K562 (cell line): ENCODE measurements around the gene SRCIN1. TPM values are rescaled to one million over a fixed set of nuclear protein-coding genes. Genes with fewer than 3 reads are reported as not detected.

ENCODE experiments used
- BCOR ChIP-seq: fragments of 450-650 bp; IDR thresholded peaks from 2 replicates; pipeline ENCODE4 v1.6.1; 2016
- CHD2 ChIP-seq: IDR thresholded peaks from 2 replicates; pipeline ENCODE4 v1.6.1; 2011; ENCODE audit warnings: low read depth, low read length
- ESRRA ChIP-seq: fragments of 450-650 bp; IDR thresholded peaks from 2 replicates; pipeline ENCODE4 v1.6.1; 2014; ENCODE audit warnings: low read depth, mild to moderate bottlenecking, moderate library complexity, borderline replicate concordance
- FOSL1 ChIP-seq: fragments of 200-800 bp; sonication (Bioruptor generic); conservative IDR thresholded peaks from 2 replicates; pipeline ENCODE4 v1.6.1; 2016; ENCODE audit warnings: missing genetic modification characterization, missing compliant biosample characterization
- GATAD2A ChIP-seq: fragments of 450-650 bp; IDR thresholded peaks from 2 replicates; pipeline ENCODE4 v1.6.1; 2017
- HCFC1 ChIP-seq: IDR thresholded peaks from 2 replicates; pipeline ENCODE4 v1.6.1; 2012; ENCODE audit warnings: low read depth, low read length, improper control_type of control experiment
- HSF4 ChIP-seq: fragments of 250-450 bp; sonication (Bioruptor Pico); IDR thresholded peaks from 2 replicates; pipeline ENCODE4 v2.1.2; 2022; ENCODE audit warnings: mild to moderate bottlenecking, moderate library complexity, borderline replicate concordance
- JUND ChIP-seq, 2 experiments: IDR thresholded peaks; 2 replicates in 1 of 2; 3 replicates in 1 of 2; pipeline ENCODE4 v1.6.1; 2011; ENCODE audit warnings: borderline replicate concordance in 2 of 2, low read depth in 2 of 2, low read length in 2 of 2, improper control_type of control experiment in 1 of 2, missing biosample characterization in 1 of 2, missing genetic modification characterization in 1 of 2, missing genetic modification reagents in 1 of 2
- MBD2 ChIP-seq: sonication (generic); IDR thresholded peaks from 2 replicates; pipeline ENCODE4 v1.6.1; 2016; ENCODE audit warnings: low read depth, borderline replicate concordance
- NEUROD1 ChIP-seq: fragments of 150-350 bp; IDR thresholded peaks from 2 replicates; pipeline ENCODE4 v1.6.1; 2014; ENCODE audit warnings: borderline replicate concordance, low read length, low read depth; ENCODE audit not compliant: partially characterized antibody
- NFIC ChIP-seq: fragments of 450-650 bp; IDR thresholded peaks from 2 replicates; pipeline ENCODE4 v1.6.1; 2017; ENCODE audit warnings: mild to moderate bottlenecking, inconsistent platforms
- RAD21 ChIP-seq, 2 experiments: fragments of 250-450 bp in 1 of 2; fragments of 450-650 bp in 1 of 2; sonication (Bioruptor Pico) in 1 of 2; formaldehyde crosslinking in 1 of 2; IDR thresholded peaks in 1 of 2; conservative IDR thresholded peaks in 1 of 2; 2 replicates each; pipeline versions ENCODE4 v1.4.0 to v1.8.0; 2020 to 2022; ENCODE audit warnings: mild to moderate bottlenecking in 2 of 2, moderate library complexity in 1 of 2
- SAFB2 ChIP-seq: fragments of 200-400 bp; formaldehyde crosslinking; IDR thresholded peaks from 2 replicates; pipeline ENCODE4 v1.6.1; 2018; ENCODE audit warnings: borderline replicate concordance, low read length, low read depth, moderate library complexity; ENCODE audit not compliant: severe bottlenecking
- STAT5A ChIP-seq: IDR thresholded peaks from 2 replicates; pipeline ENCODE4 v1.6.1; 2012; ENCODE audit warnings: low read length, inconsistent platforms, borderline replicate concordance
- SUPT5H ChIP-seq: fragments of 450-650 bp; IDR thresholded peaks from 2 replicates; pipeline ENCODE4 v1.6.1; 2016
- ZNF263 ChIP-seq: sonication (generic); formaldehyde crosslinking; IDR thresholded peaks from 2 replicates; pipeline ENCODE4 v1.8.0; 2022; ENCODE audit warnings: mild to moderate bottlenecking, missing genetic modification reagents, borderline replicate concordance
- ZNF3 ChIP-seq: fragments of 250-450 bp; sonication (Bioruptor Pico); IDR thresholded peaks from 2 replicates; pipeline ENCODE4 v1.5.0; 2021; ENCODE audit warnings: mild to moderate bottlenecking, moderate library complexity
- ZNF324 ChIP-seq: fragments of 250-450 bp; sonication (Bioruptor Pico); IDR thresholded peaks from 2 replicates; pipeline ENCODE4 v1.4.0; 2020; ENCODE audit warnings: mild to moderate bottlenecking
- ZNF699 ChIP-seq: fragments of 250-450 bp; sonication (Bioruptor Pico); IDR thresholded peaks from 2 replicates; pipeline ENCODE4 v1.8.0; 2021; ENCODE audit warnings: mild to moderate bottlenecking, moderate library complexity; ENCODE audit not compliant: insufficient replicate concordance
- polyA plus RNA-seq, 8 experiments: library from polyadenylated mRNA; depleted of rRNA in 4 of 8; stranded (reverse) in 5 of 8; unstranded in 3 of 8; fragments of >200 nt; fragmentation: Nextera tagmentation in 2 of 8; fragmentation: Illumina TruSeq in 1 of 8; extraction: Ambion mirVana in 2 of 8; extraction: Trizol in 1 of 8; gene quantifications; 2 replicates each; pipeline versions ENCODE4 v1.2.1 to v1.2.3, GENCODE V29; 2011 to 2014; ENCODE audit warnings: inconsistent platforms in 1 of 8, missing spikeins in 1 of 8
- total RNA-seq, 7 experiments: library from RNA; depleted of rRNA in 6 of 7; stranded (reverse); fragments of >200 nt in 6 of 7; fragmentation: Illumina TruSeq in 2 of 7; extraction: Trizol in 2 of 7; gene quantifications; 2 replicates each; pipeline versions ENCODE4 v1.2.1 to v1.2.3, GENCODE V29; 2011 to 2021; ENCODE audit warnings: low replicate concordance in 1 of 7
- TF ChIP-seq, protein P1 (sequence below): fragments of 250-450 bp; sonication (Bioruptor Pico); IDR thresholded peaks from 2 replicates; pipeline ENCODE4 v1.8.0; 2022; ENCODE audit warnings: inconsistent platforms
- TF ChIP-seq, protein P2 (sequence below): sonication (generic); formaldehyde crosslinking; IDR thresholded peaks from 2 replicates; pipeline ENCODE4 v1.9.0; 2022; ENCODE audit warnings: mild to moderate bottlenecking, missing genetic modification reagents
- TF ChIP-seq, protein P3 (sequence below): fragments of 450-650 bp; IDR thresholded peaks from 2 replicates; pipeline ENCODE4 v1.6.1; 2017; ENCODE audit warnings: antibody characterized with exemption, mild to moderate bottlenecking
- TF ChIP-seq, protein P4 (sequence below): sonication (generic); formaldehyde crosslinking; IDR thresholded peaks from 2 replicates; pipeline ENCODE4 v1.8.0; 2022; ENCODE audit warnings: missing genetic modification reagents, mild to moderate bottlenecking, borderline replicate concordance

Gene SRCIN1
- total and polyA plus RNA-seq, 9 of the 15 experiments (the other 6 are each of a cell fraction or from before 2014, with no cell fraction given): 0.09 to 0.33 (median 0.13) TPM; not detected in 6

DNA sequence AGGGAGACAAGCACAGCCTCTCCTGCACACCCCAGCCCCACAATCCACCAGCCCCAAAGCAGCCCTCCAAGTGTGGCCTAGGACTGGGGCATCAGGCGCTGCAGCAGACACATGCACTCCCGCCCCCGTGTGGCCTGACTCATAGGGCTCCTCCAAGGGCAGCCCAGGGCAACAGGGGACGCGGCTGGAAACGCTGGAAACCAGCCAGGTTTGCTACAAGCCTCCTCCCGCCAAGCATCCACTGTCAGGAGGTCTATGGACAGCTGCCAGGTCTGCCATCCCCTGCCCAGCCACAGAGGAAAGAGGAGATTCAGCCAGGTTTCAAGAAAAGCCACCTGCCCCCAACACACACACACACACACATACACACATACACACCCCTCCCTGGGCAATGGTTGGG, 25.8 kb downstream of the SRCIN1 start (continued):
- TF ChIP-seq, protein P1, sequence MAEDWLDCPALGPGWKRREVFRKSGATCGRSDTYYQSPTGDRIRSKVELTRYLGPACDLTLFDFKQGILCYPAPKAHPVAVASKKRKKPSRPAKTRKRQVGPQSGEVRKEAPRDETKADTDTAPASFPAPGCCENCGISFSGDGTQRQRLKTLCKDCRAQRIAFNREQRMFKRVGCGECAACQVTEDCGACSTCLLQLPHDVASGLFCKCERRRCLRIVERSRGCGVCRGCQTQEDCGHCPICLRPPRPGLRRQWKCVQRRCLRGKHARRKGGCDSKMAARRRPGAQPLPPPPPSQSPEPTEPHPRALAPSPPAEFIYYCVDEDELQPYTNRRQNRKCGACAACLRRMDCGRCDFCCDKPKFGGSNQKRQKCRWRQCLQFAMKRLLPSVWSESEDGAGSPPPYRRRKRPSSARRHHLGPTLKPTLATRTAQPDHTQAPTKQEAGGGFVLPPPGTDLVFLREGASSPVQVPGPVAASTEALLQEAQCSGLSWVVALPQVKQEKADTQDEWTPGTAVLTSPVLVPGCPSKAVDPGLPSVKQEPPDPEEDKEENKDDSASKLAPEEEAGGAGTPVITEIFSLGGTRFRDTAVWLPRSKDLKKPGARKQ (CRISPR knock-in tag): no peak
- TF ChIP-seq CHD2 (no peak), NFIC (peak; percentile 96), RAD21 (CRISPR knock-in tag; conservative IDR thresholded peaks at IDR 0.05 in 1 of 2, IDR thresholded peaks at IDR 0.05 in 1 of 2) (peak in 1 of 2 experiments; percentile 49; a peak in 2 of 4 replicates), ZNF3 (CRISPR knock-in tag) (no peak), ZNF263 (CRISPR knock-in tag) (no peak), FOSL1 (tag) (peak; percentile 61; the same call in 1 of the 2 replicates), HSF4 (CRISPR knock-in tag) (no peak), NEUROD1 (peak; percentile 11), GATAD2A (no peak), STAT5A (no peak), BCOR (0 out of 2 replicates have a peak, but pooled peaks have one; percentile 6), ZNF324 (no peak), SAFB2 (no peak), ZNF699 (CRISPR knock-in tag) (no peak), MBD2 (no peak), SUPT5H (no peak), HCFC1 (no peak), JUND (IDR thresholded peaks at IDR 0.05; ENCODE audit: borderline replicate concordance, low read depth, low read length) (peak; percentile 50; the same call in 1 of the 2 replicates), JUND (tag; IDR thresholded peaks at IDR 0.05; ENCODE audit: borderline replicate concordance, low read depth, low read length) (peak; percentile 18; the same call in 1 of the 3 replicates), ESRRA (peak; percentile 23; the same call in 1 of the 2 replicates)
- TF ChIP-seq, protein P2, sequence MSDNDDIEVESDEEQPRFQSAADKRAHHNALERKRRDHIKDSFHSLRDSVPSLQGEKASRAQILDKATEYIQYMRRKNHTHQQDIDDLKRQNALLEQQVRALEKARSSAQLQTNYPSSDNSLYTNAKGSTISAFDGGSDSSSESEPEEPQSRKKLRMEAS (CRISPR knock-in tag): peak; percentile 24; the same call in 1 of the 2 replicates
- TF ChIP-seq, protein P3, sequence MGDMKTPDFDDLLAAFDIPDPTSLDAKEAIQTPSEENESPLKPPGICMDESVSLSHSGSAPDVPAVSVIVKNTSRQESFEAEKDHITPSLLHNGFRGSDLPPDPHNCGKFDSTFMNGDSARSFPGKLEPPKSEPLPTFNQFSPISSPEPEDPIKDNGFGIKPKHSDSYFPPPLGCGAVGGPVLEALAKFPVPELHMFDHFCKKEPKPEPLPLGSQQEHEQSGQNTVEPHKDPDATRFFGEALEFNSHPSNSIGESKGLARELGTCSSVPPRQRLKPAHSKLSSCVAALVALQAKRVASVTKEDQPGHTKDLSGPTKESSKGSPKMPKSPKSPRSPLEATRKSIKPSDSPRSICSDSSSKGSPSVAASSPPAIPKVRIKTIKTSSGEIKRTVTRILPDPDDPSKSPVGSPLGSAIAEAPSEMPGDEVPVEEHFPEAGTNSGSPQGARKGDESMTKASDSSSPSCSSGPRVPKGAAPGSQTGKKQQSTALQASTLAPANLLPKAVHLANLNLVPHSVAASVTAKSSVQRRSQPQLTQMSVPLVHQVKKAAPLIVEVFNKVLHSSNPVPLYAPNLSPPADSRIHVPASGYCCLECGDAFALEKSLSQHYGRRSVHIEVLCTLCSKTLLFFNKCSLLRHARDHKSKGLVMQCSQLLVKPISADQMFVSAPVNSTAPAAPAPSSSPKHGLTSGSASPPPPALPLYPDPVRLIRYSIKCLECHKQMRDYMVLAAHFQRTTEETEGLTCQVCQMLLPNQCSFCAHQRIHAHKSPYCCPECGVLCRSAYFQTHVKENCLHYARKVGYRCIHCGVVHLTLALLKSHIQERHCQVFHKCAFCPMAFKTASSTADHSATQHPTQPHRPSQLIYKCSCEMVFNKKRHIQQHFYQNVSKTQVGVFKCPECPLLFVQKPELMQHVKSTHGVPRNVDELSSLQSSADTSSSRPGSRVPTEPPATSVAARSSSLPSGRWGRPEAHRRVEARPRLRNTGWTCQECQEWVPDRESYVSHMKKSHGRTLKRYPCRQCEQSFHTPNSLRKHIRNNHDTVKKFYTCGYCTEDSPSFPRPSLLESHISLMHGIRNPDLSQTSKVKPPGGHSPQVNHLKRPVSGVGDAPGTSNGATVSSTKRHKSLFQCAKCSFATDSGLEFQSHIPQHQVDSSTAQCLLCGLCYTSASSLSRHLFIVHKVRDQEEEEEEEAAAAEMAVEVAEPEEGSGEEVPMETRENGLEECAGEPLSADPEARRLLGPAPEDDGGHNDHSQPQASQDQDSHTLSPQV: no peak
- TF ChIP-seq, protein P4, sequence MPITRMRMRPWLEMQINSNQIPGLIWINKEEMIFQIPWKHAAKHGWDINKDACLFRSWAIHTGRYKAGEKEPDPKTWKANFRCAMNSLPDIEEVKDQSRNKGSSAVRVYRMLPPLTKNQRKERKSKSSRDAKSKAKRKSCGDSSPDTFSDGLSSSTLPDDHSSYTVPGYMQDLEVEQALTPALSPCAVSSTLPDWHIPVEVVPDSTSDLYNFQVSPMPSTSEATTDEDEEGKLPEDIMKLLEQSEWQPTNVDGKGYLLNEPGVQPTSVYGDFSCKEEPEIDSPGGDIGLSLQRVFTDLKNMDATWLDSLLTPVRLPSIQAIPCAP: no peak
